GM12874 (cell line): ENCODE results near the gene ZNF587B.

Experiments used
- CTCF ChIP-seq: IDR thresholded peaks from 2 replicates; pipeline ENCODE4 v1.5.1; 2011; ENCODE audit warnings: low read depth, mild to moderate bottlenecking, control low read depth, low read length, moderate library complexity; ENCODE audit not compliant: insufficient read depth

ZNF587B gene

GRCh38 chr19:57815247-57816075 lies 14.6 kb upstream of the ZNF587B start:
- TF ChIP-seq CTCF = no peak

- TF ChIP-seq CTCF = no peak
These were observed 13.4 kb upstream of the ZNF587B start for GRCh38 chr19:57816652-57817051.

- no peak for TF ChIP-seq CTCF
These were observed 12.1 kb upstream of the ZNF587B start for GRCh38 chr19:57817976-57818375.

GRCh38 chr19:57818378-57818777 lies 11.7 kb upstream of the ZNF587B start:
- TF ChIP-seq CTCF = no peak

GRCh38 chr19:57819475-57820148 lies 10.5 kb upstream of the ZNF587B start:
- TF ChIP-seq CTCF = no peak

GRCh38 chr19:57820599-57820998 lies 9.5 kb upstream of the ZNF587B start:
- no peak for TF ChIP-seq CTCF

GRCh38 chr19:57825511-57825910 lies 4.6 kb upstream of the ZNF587B start:
- TF ChIP-seq CTCF = no peak
